Measurements from ENCODE around the gene TACR1.
"Not testable (repeated sequence)": the region's sequence is repeated elsewhere in the genome, so short reads cannot be mapped to it uniquely, and the experiment has no call there.

The TACR1 gene

GRCh38 chr2:75088791-75089190, 110.5 kb downstream of the TACR1 start:
- no peak for DNase-seq (ENCODE audit: low spot score)

- DNase-seq (ENCODE audit: low spot score), result no peak
Measured at GRCh38 chr2:75087736-75088135, 111.6 kb downstream of the TACR1 start.

- no peak for DNase-seq (ENCODE audit: low spot score)
Measured at GRCh38 chr2:75079575-75079974, 119.7 kb downstream of the TACR1 start.

- no peak for DNase-seq (ENCODE audit: low spot score)
Measured at GRCh38 chr2:75077909-75078308, 121.4 kb downstream of the TACR1 start.

- DNase-seq (ENCODE audit: low spot score), result no peak
Measured at GRCh38 chr2:75076088-75076487, 123.2 kb downstream of the TACR1 start.

GRCh38 chr2:75074708-75075107, 124.6 kb downstream of the TACR1 start:
- DNase-seq (ENCODE audit: low spot score), result no peak

GRCh38 chr2:75074228-75074627, 125.1 kb downstream of the TACR1 start:
- DNase-seq (ENCODE audit: low spot score), result no peak

- DNase-seq (ENCODE audit: low spot score), result no peak
Measured at GRCh38 chr2:75071766-75072165, 127.6 kb downstream of the TACR1 start.

GRCh38 chr2:75068546-75068945, 130.8 kb downstream of the TACR1 start:
- DNase-seq (ENCODE audit: low spot score), result no peak

GRCh38 chr2:75067506-75067905, 131.8 kb downstream of the TACR1 start:
- no peak for DNase-seq (ENCODE audit: low spot score)

GRCh38 chr2:75066121-75066902, 133.0 kb downstream of the TACR1 start:
- no peak for DNase-seq (ENCODE audit: low spot score)

- no peak for DNase-seq (ENCODE audit: low spot score)
Measured at GRCh38 chr2:75065402-75066008, 133.8 kb downstream of the TACR1 start.

- peak; percentile 17 for DNase-seq (ENCODE audit: low spot score)
Measured at GRCh38 chr2:75064691-75065396, 134.5 kb downstream of the TACR1 start.

- DNase-seq (ENCODE audit: low spot score), result no peak
Measured at GRCh38 chr2:75063906-75064305, 135.4 kb downstream of the TACR1 start.

- no peak for DNase-seq (ENCODE audit: low spot score)
Measured at GRCh38 chr2:75058427-75058826, 140.9 kb downstream of the TACR1 start.

- not testable (repeated sequence) for DNase-seq (ENCODE audit: low spot score)
Measured at GRCh38 chr2:75057150-75057549, 142.2 kb downstream of the TACR1 start.

- no peak for DNase-seq (ENCODE audit: low spot score)
Measured at GRCh38 chr2:75055820-75056675, 143.3 kb downstream of the TACR1 start.

GRCh38 chr2:75055142-75055819, 144.0 kb downstream of the TACR1 start:
- no peak for DNase-seq (ENCODE audit: low spot score)

GRCh38 chr2:75054296-75054695, 145.0 kb downstream of the TACR1 start:
- DNase-seq (ENCODE audit: low spot score), result no peak

- peak; percentile 19 for DNase-seq (ENCODE audit: low spot score)
Measured at GRCh38 chr2:75053484-75054112, 145.7 kb downstream of the TACR1 start.

GRCh38 chr2:75047992-75048625, 151.2 kb downstream of the TACR1 start:
- DNase-seq (ENCODE audit: low spot score), result no peak

All from cerebellar cortex (tissue), 1 donor.